Measurements from ENCODE around the gene SLN. TPM values are rescaled to one million over a fixed set of nuclear protein-coding genes. Genes with fewer than 3 reads are reported as not detected.

SLN gene
- total and polyA plus RNA-seq, 2 donors (not counting 1 experiment from before 2014, with no cell fraction given), result not detected

GRCh38 chr11:107710301-107710700 lies 1.6 kb downstream of the SLN start:
- Histone ChIP-seq H3K27ac (ENCODE audit: insufficient read depth, low read length) (no peak overlapping the region), H3K36me3 (ENCODE audit: control insufficient read depth, insufficient read depth, low read length) (no peaks in the 10 kb centered on the region), H3K9ac (ENCODE audit: insufficient read depth, low read length) (no peak overlapping the region), H3K4me3 (replicated peaks in 1 of 4; ENCODE audit: control extremely low read depth in 1 of 4, insufficient read depth in 1 of 4, low read depth in 3 of 4, low read length in 4 of 4) (no peak overlapping the region), H3K79me2 (ENCODE audit: control insufficient read depth, insufficient read depth, low read length) (no peaks in the 10 kb centered on the region), H4K20me1 (ENCODE audit: control insufficient read depth, extremely low read depth, insufficient read depth, low read length) (no peaks in the 10 kb centered on the region), H3K4me1 (ENCODE audit: control insufficient read depth, extremely low read depth, insufficient read depth, low read length) (no peaks in the 10 kb centered on the region), H3K4me2 (ENCODE audit: extremely low read depth, insufficient read depth, low read length) (no peak overlapping the region), H2AFZ (ENCODE audit: low read length) (no peak overlapping the region), H3K27me3 (ENCODE audit: control insufficient read depth, insufficient read depth, low read length) (no peaks in the 10 kb centered on the region), H3K9me3 (ENCODE audit: control insufficient read depth, insufficient read depth, low read depth, low read length) (no peaks in the 10 kb centered on the region)
- DNase-seq (ENCODE audit: low read depth in 2 of 2), result no peak
- TF ChIP-seq, protein P1, sequence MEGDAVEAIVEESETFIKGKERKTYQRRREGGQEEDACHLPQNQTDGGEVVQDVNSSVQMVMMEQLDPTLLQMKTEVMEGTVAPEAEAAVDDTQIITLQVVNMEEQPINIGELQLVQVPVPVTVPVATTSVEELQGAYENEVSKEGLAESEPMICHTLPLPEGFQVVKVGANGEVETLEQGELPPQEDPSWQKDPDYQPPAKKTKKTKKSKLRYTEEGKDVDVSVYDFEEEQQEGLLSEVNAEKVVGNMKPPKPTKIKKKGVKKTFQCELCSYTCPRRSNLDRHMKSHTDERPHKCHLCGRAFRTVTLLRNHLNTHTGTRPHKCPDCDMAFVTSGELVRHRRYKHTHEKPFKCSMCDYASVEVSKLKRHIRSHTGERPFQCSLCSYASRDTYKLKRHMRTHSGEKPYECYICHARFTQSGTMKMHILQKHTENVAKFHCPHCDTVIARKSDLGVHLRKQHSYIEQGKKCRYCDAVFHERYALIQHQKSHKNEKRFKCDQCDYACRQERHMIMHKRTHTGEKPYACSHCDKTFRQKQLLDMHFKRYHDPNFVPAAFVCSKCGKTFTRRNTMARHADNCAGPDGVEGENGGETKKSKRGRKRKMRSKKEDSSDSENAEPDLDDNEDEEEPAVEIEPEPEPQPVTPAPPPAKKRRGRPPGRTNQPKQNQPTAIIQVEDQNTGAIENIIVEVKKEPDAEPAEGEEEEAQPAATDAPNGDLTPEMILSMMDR (conservative IDR thresholded peaks at IDR 0.05 in 1 of 2, IDR thresholded peaks at IDR 0.05 in 1 of 2; ENCODE audit: low read depth in 1 of 2, low read length in 2 of 2), result no peak
- TF ChIP-seq EZH2 (IDR thresholded peaks at IDR 0.05; ENCODE audit: low read length, missing control alignments), result no peak

- Histone ChIP-seq H3K4me1 (ENCODE audit: control insufficient read depth, extremely low read depth, insufficient read depth, low read length) (no peaks in the 10 kb centered on the region), H3K4me3 (replicated peaks in 1 of 4; ENCODE audit: control extremely low read depth in 1 of 4, insufficient read depth in 1 of 4, low read depth in 3 of 4, low read length in 4 of 4) (no peak overlapping the region), H4K20me1 (ENCODE audit: control insufficient read depth, extremely low read depth, insufficient read depth, low read length) (no peaks in the 10 kb centered on the region), H3K9ac (ENCODE audit: insufficient read depth, low read length) (no peak overlapping the region), H3K27me3 (ENCODE audit: control insufficient read depth, insufficient read depth, low read length) (no peaks in the 10 kb centered on the region), H3K36me3 (ENCODE audit: control insufficient read depth, insufficient read depth, low read length) (no peaks in the 10 kb centered on the region), H3K4me2 (ENCODE audit: extremely low read depth, insufficient read depth, low read length) (no peak overlapping the region), H2AFZ (ENCODE audit: low read length) (no peak overlapping the region), H3K9me3 (ENCODE audit: control insufficient read depth, insufficient read depth, low read depth, low read length) (no peaks in the 10 kb centered on the region), H3K79me2 (ENCODE audit: control insufficient read depth, insufficient read depth, low read length) (no peaks in the 10 kb centered on the region), H3K27ac (ENCODE audit: insufficient read depth, low read length) (no peak overlapping the region)
- no peak for TF ChIP-seq EZH2 (IDR thresholded peaks at IDR 0.05; ENCODE audit: low read length, missing control alignments)
- TF ChIP-seq, protein P1 (conservative IDR thresholded peaks at IDR 0.05 in 1 of 2, IDR thresholded peaks at IDR 0.05 in 1 of 2; ENCODE audit: low read depth in 1 of 2, low read length in 2 of 2), result no peak
- DNase-seq (ENCODE audit: low read depth in 2 of 2), result no peak
Observed at GRCh38 chr11:107708792-107709191, 3.1 kb downstream of the SLN start.

- H3K9ac ChIP-seq (ENCODE audit: insufficient read depth, low read length), result no peak overlapping the region
- H3K27me3 ChIP-seq (ENCODE audit: control insufficient read depth, insufficient read depth, low read length), result no peaks in the 10 kb centered on the region
- H3K79me2 ChIP-seq (ENCODE audit: control insufficient read depth, insufficient read depth, low read length), result no peaks in the 10 kb centered on the region
- no peaks in the 10 kb centered on the region for H4K20me1 ChIP-seq (ENCODE audit: control insufficient read depth, extremely low read depth, insufficient read depth, low read length)
- no peaks in the 10 kb centered on the region for H3K4me1 ChIP-seq (ENCODE audit: control insufficient read depth, extremely low read depth, insufficient read depth, low read length)
- no peak overlapping the region for H3K4me2 ChIP-seq (ENCODE audit: extremely low read depth, insufficient read depth, low read length)
- H3K4me3 ChIP-seq (replicated peaks in 1 of 4; ENCODE audit: control extremely low read depth in 1 of 4, insufficient read depth in 1 of 4, low read depth in 3 of 4, low read length in 4 of 4), result no peak overlapping the region
- H3K27ac ChIP-seq (ENCODE audit: insufficient read depth, low read length), result no peak overlapping the region
- H2AFZ ChIP-seq (ENCODE audit: low read length), result no peak overlapping the region
- TF ChIP-seq EZH2 (IDR thresholded peaks at IDR 0.05; ENCODE audit: low read length, missing control alignments), result no peak
- TF ChIP-seq, protein P1 (conservative IDR thresholded peaks at IDR 0.05 in 1 of 2, IDR thresholded peaks at IDR 0.05 in 1 of 2; ENCODE audit: low read depth in 1 of 2, low read length in 2 of 2), result no peak
- no peaks in the 10 kb centered on the region for H3K36me3 ChIP-seq (ENCODE audit: control insufficient read depth, insufficient read depth, low read length)
- no peak for DNase-seq (ENCODE audit: low read depth in 2 of 2)
- H3K9me3 ChIP-seq (ENCODE audit: control insufficient read depth, insufficient read depth, low read depth, low read length), result no peaks in the 10 kb centered on the region
Observed at GRCh38 chr11:107707807-107708206, 4.0 kb downstream of the SLN start.
